Measurements from ENCODE around the gene DARS1.

Gene DARS1

GRCh38 chr2:135954020-135954601 is 31.3 kb downstream of the DARS1 start:
- Histone ChIP-seq H3F3A (ENCODE audit: low read depth) (0 out of 2 replicates have a peak, but pooled peaks cover 3% of the 10 kb centered on the region), H3K27me3 (ENCODE audit: insufficient read depth, low read length, poor library complexity, severe bottlenecking) (no peaks in the 10 kb centered on the region), H3K9ac (ENCODE audit: low read depth, low read length, poor library complexity, severe bottlenecking) (no peak overlapping the region), H3K79me2 (ENCODE audit: insufficient read depth, low read length) (peaks cover 90% of the 10 kb centered on the region), H3K9me3 (ENCODE audit: insufficient read depth, low read depth, low read length) (no peaks in the 10 kb centered on the region), H3K4me2 (ENCODE audit: low read depth, low read length, poor library complexity, severe bottlenecking) (no peak overlapping the region), H3K4me1 (ENCODE audit: insufficient read depth, low read length, poor library complexity, severe bottlenecking) (peaks cover 9% of the 10 kb centered on the region), H2AFZ (ENCODE audit: low read length) (no peak overlapping the region), H4K20me1 (ENCODE audit: insufficient read depth, low read length, poor library complexity, severe bottlenecking) (peaks cover 12% of the 10 kb centered on the region), H3K9me2 (replicated peaks; ENCODE audit: low read depth, low read length) (no peaks in the 10 kb centered on the region), H3K36me3 (ENCODE audit: insufficient read depth, low read length) (peaks cover 49% of the 10 kb centered on the region; the same call in 1 of the 2 replicates), H3K4me3 (ENCODE audit: low read length, poor library complexity, severe bottlenecking) (no peak overlapping the region)
- TF ChIP-seq EZH2phosphoT487 (IDR thresholded peaks at IDR 0.05; ENCODE audit: borderline replicate concordance) (no peak), CTCF (conservative IDR thresholded peaks at IDR 0.05; ENCODE audit: low read length) (no peak)

GRCh38 chr2:135952891-135953290 is 32.5 kb downstream of the DARS1 start:
- no peak overlapping the region for H2AFZ ChIP-seq (ENCODE audit: low read length)
- TF ChIP-seq CTCF (conservative IDR thresholded peaks at IDR 0.05; ENCODE audit: low read length) (no peak), EZH2phosphoT487 (IDR thresholded peaks at IDR 0.05; ENCODE audit: borderline replicate concordance) (no peak)
- no peaks in the 10 kb centered on the region for H3K9me3 ChIP-seq (ENCODE audit: insufficient read depth, low read depth, low read length)
- H3K9me2 ChIP-seq (replicated peaks; ENCODE audit: low read depth, low read length), result no peaks in the 10 kb centered on the region
- H3F3A ChIP-seq (ENCODE audit: low read depth), result 0 out of 2 replicates have a peak, but pooled peaks cover 3% of the 10 kb centered on the region
- no peaks in the 10 kb centered on the region for H3K27me3 ChIP-seq (ENCODE audit: insufficient read depth, low read length, poor library complexity, severe bottlenecking)
- H3K9ac ChIP-seq (ENCODE audit: low read depth, low read length, poor library complexity, severe bottlenecking), result no peak overlapping the region
- no peak overlapping the region for H3K4me3 ChIP-seq (ENCODE audit: low read length, poor library complexity, severe bottlenecking)
- peaks cover 37% of the 10 kb centered on the region; the same call in 1 of the 2 replicates for H3K36me3 ChIP-seq (ENCODE audit: insufficient read depth, low read length)
- H3K4me2 ChIP-seq (ENCODE audit: low read depth, low read length, poor library complexity, severe bottlenecking), result no peak overlapping the region
- peaks cover 90% of the 10 kb centered on the region for H3K79me2 ChIP-seq (ENCODE audit: insufficient read depth, low read length)
- H4K20me1 ChIP-seq (ENCODE audit: insufficient read depth, low read length, poor library complexity, severe bottlenecking), result peaks cover 15% of the 10 kb centered on the region
- H3K4me1 ChIP-seq (ENCODE audit: insufficient read depth, low read length, poor library complexity, severe bottlenecking), result peaks cover 10% of the 10 kb centered on the region

- Histone ChIP-seq H3K4me2 (ENCODE audit: low read depth, low read length, poor library complexity, severe bottlenecking) (no peak overlapping the region), H3K9ac (ENCODE audit: low read depth, low read length, poor library complexity, severe bottlenecking) (no peak overlapping the region), H2AFZ (ENCODE audit: low read length) (no peak overlapping the region), H4K20me1 (ENCODE audit: insufficient read depth, low read length, poor library complexity, severe bottlenecking) (peaks cover 15% of the 10 kb centered on the region), H3K4me3 (ENCODE audit: low read length, poor library complexity, severe bottlenecking) (no peak overlapping the region), H3K4me1 (ENCODE audit: insufficient read depth, low read length, poor library complexity, severe bottlenecking) (peaks cover 10% of the 10 kb centered on the region), H3K9me3 (ENCODE audit: insufficient read depth, low read depth, low read length) (no peaks in the 10 kb centered on the region), H3K36me3 (ENCODE audit: insufficient read depth, low read length) (peaks cover 25% of the 10 kb centered on the region; the same call in 1 of the 2 replicates), H3F3A (ENCODE audit: low read depth) (0 out of 2 replicates have a peak, but pooled peaks cover 3% of the 10 kb centered on the region), H3K27me3 (ENCODE audit: insufficient read depth, low read length, poor library complexity, severe bottlenecking) (no peaks in the 10 kb centered on the region), H3K9me2 (replicated peaks; ENCODE audit: low read depth, low read length) (no peaks in the 10 kb centered on the region), H3K79me2 (ENCODE audit: insufficient read depth, low read length) (peaks cover 96% of the 10 kb centered on the region)
- TF ChIP-seq CTCF (conservative IDR thresholded peaks at IDR 0.05; ENCODE audit: low read length) (no peak), EZH2phosphoT487 (IDR thresholded peaks at IDR 0.05; ENCODE audit: borderline replicate concordance) (no peak)
Observed at GRCh38 chr2:135951041-135951583, 34.3 kb downstream of the DARS1 start.
